ENCODE data around the gene SORCS2.

DNA sequence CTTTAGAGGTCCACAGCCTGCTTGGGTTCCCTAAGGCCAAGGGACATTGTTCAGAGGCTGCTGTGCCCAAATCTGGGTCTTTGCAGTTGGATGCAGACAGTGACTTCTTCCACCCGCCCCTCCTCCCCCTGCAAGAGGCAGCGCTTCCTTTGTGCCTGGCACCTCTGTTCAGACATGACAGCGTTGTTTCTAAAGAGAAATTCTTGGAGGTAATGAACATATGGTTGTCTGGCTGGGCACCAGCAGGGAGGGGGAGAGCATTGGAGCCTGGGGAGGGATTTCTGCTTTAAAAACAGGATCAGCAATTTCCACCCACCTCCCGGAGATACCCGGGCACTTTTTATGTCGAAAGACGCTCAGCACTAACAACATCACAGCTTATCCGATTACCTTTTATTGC is 190.9 kb downstream of the SORCS2 start:
- TF ChIP-seq EZH2 (IDR thresholded peaks at IDR 0.05; ENCODE audit: insufficient read depth, poor library complexity, severe bottlenecking): no peak
- no peak for TF ChIP-seq EZH2phosphoT487 (IDR thresholded peaks at IDR 0.05; ENCODE audit: insufficient read depth, low read depth)

Measured in GM23248 (cell line).